ENCODE measurements around the gene FCHSD2.
"Not testable (repeated sequence)": the region's sequence is repeated elsewhere in the genome, so short reads cannot be mapped to it uniquely, and the experiment has no call there.

The FCHSD2 gene

DNA sequence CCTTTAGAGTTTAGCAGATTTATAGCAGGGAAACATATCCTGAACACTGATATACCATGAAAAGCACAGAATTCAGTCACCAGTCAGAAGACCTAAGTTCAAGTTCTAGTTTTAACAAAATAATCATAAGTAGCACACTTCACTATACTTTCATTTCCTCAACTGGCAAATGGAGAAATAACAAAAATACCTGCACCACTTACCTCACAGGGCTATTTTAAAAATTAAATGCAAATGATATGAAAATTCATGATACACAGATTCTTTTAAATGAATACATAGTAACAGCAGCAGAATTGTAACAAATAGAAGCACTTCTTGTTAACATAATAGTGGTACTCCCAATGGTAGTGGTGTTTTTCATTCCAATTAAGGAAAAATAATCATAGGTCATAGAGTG lies 139.0 kb downstream of the FCHSD2 start:
- Histone ChIP-seq H3K4me3 (no peak overlapping the region), H3K27me3 (ENCODE audit: low read depth) (no peaks in the 10 kb centered on the region), H3K4me1 (no peaks in the 10 kb centered on the region), H3K9me3 (no peaks in the 10 kb centered on the region), H3K36me3 (replicated peaks) (no peaks in the 10 kb centered on the region)
- DNase-seq (ENCODE audit: low spot score in 2 of 2) = no peak
- in situ Hi-C loops (cut with MboI; ENCODE audit: low sequenced_read_pairs) = no loop called here

DNA sequence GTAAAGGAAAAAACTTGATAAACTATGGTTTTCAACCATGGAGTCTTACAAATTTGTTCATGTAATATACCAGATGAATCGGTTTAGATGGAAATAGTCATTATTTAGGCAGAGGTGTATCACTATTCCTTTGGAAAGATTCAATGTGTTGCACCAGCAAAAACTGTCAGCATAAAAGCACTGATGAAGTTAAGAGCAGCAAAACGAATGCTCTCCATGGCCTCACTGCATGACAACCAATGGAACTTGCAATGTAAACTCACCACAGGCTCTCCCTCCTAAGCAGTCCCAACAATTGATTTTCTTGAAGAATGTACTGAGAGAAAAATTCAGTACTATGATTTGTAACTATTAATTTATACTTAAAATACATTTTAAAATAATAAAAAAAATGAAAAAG lies 139.9 kb downstream of the FCHSD2 start:
- DNase-seq (ENCODE audit: low spot score in 2 of 2) = no peak
- in situ Hi-C loops (cut with MboI; ENCODE audit: low sequenced_read_pairs) = no loop called here
- Histone ChIP-seq H3K36me3 (replicated peaks) (no peaks in the 10 kb centered on the region), H3K4me1 (no peaks in the 10 kb centered on the region), H3K4me3 (no peak overlapping the region), H3K27me3 (ENCODE audit: low read depth) (no peaks in the 10 kb centered on the region), H3K9me3 (no peaks in the 10 kb centered on the region)

DNA sequence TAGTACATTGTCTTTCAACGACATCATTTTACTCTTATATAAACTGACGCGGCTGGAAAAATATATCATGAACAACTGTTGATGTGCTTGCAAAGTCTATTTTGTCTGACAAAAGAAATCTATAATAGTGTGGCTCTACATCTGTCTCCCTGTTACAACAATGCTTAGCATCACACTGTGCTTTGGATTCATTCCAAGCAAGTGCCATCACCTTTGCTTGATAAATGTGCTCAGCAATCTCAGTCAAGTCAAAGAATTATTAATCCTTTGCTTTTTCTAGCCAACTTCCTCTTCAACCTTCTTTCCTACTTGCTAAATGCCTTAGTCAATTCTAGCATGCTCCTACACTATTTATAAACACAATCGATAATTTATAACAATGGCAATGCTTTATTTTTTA lies 140.5 kb downstream of the FCHSD2 start:
- Histone ChIP-seq H3K36me3 (replicated peaks) (no peaks in the 10 kb centered on the region), H3K4me1 (no peaks in the 10 kb centered on the region), H3K9me3 (no peaks in the 10 kb centered on the region), H3K27me3 (ENCODE audit: low read depth) (no peaks in the 10 kb centered on the region), H3K4me3 (no peak overlapping the region)
- in situ Hi-C loops (cut with MboI; ENCODE audit: low sequenced_read_pairs) = no loop called here
- DNase-seq (ENCODE audit: low spot score in 2 of 2) = peak in 1 of 2 experiments; percentile 29

DNA sequence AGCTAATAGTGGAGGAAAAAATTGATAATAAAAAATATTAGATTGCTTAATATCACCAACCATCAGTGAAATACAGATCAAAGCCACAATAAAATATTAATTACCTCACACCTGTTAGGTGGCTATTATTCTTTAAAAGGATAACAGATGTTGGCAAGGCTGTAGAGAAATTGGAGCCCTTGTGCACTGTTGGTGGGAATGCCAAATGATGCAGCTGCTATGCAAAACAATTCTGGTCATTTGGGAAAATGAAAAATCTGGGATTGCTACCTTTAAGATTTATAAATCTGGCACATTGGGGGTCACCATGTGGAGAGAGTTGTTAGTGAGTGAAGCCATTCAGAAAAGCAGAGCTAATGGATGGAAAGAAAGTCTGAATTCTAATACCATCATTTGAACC lies 143.4 kb downstream of the FCHSD2 start:
- Histone ChIP-seq H3K9me3 (no peaks in the 10 kb centered on the region), H3K4me3 (no peak overlapping the region), H3K4me1 (no peaks in the 10 kb centered on the region), H3K27me3 (ENCODE audit: low read depth) (no peaks in the 10 kb centered on the region), H3K36me3 (replicated peaks) (no peaks in the 10 kb centered on the region)
- in situ Hi-C loops (cut with MboI; ENCODE audit: low sequenced_read_pairs) = no loop called here
- no peak for DNase-seq (ENCODE audit: low spot score in 2 of 2)

DNA sequence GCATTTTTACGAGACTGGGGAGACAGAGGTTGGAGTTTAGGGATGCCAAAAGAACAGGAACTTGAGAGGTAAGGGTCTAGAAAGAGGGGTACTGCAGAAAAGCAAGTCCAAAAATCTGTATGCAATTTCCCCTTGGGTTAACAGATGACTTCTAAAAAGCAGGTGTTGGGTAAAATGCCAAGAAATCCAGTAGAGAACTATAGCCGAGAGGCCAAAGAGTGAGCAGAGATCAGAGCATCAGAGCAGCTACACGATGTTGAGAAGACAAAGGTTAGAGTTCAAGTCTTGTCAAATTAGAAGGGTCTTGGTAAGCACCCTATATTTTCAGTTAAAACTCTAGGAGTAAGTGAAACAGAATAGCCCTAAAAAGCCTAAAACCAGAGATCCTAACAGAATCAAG lies 145.2 kb downstream of the FCHSD2 start:
- Histone ChIP-seq H3K36me3 (replicated peaks) (no peaks in the 10 kb centered on the region), H3K4me1 (no peaks in the 10 kb centered on the region), H3K4me3 (no peak overlapping the region), H3K27me3 (ENCODE audit: low read depth) (no peaks in the 10 kb centered on the region), H3K9me3 (no peaks in the 10 kb centered on the region)
- no peak for DNase-seq (ENCODE audit: low spot score in 2 of 2)
- in situ Hi-C loops (cut with MboI; ENCODE audit: low sequenced_read_pairs) = no loop called here

DNA sequence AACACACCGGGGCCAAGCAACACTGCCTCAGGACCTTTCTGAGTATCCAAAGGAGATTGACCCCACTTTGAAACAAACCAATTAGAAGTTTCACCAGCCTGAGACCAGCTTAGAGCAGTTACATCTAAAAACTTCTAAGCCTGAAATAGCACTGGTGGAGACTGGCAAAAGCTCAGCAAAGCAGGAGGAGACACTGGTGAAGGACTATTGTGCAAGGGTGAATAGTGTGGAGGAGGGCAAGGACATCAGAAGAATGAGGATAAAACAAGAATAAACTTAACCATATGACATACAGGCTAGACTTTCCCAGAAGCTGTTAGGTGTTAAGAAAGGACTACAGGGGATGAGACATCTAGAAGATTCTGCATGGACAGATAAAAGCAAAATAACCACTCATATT lies 152.4 kb downstream of the FCHSD2 start:
- no peaks in the 10 kb centered on the region for H3K9me3 ChIP-seq
- in situ Hi-C loops (cut with MboI; ENCODE audit: low sequenced_read_pairs) = no loop called here
- DNase-seq (ENCODE audit: low spot score in 2 of 2) = no peak
- H3K36me3 ChIP-seq (replicated peaks) = no peaks in the 10 kb centered on the region
- H3K4me1 ChIP-seq = no peaks in the 10 kb centered on the region
- no peak overlapping the region for H3K4me3 ChIP-seq
- no peaks in the 10 kb centered on the region for H3K27me3 ChIP-seq (ENCODE audit: low read depth)

DNA sequence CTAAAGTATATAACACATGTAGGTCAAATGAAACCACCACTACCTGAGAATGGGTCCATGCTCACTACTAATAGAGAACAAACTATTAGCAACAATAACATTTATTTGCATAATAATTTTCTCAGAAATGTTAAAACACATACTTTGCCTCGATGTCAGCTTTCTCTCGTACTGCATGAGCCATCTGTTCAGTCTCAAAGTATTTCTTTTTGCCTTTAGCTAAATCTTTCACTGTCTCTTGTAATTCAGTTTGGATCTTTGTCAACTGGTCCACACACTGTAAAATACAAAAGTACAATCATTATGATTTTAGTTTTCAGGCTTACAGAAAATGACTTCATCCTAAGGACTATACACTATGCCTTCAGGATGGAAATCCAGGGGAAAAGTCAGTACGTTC lies 153.3 kb downstream of the FCHSD2 start:
- no peaks in the 10 kb centered on the region for H3K36me3 ChIP-seq (replicated peaks)
- in situ Hi-C loops (cut with MboI; ENCODE audit: low sequenced_read_pairs) = no loop called here
- no peaks in the 10 kb centered on the region for H3K27me3 ChIP-seq (ENCODE audit: low read depth)
- H3K4me3 ChIP-seq = no peak overlapping the region
- H3K9me3 ChIP-seq = no peaks in the 10 kb centered on the region
- H3K4me1 ChIP-seq = no peaks in the 10 kb centered on the region
- DNase-seq (ENCODE audit: low spot score in 2 of 2) = no peak

DNA sequence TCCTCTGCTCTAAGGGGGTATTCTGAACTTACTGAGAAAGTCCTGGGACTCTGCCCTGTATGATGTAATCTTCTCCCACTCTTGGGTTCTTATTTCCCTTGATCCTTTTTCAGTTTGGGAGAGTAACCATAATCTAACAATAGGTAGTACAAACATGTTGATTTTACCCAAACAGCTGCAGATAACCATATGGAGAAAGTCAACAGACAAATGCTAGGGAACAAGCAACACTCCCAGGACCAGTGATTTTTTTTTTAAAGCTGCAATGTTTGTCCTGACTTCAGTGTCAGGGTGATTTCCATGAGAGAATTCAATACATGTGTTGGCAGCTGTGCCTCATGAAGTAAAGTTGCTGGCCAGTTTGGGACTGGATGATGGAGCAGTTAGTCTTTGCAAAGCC lies 156.5 kb downstream of the FCHSD2 start:
- Histone ChIP-seq H3K4me1 (no peaks in the 10 kb centered on the region), H3K27me3 (ENCODE audit: low read depth) (no peaks in the 10 kb centered on the region), H3K4me3 (no peak overlapping the region), H3K9me3 (no peaks in the 10 kb centered on the region), H3K36me3 (replicated peaks) (no peaks in the 10 kb centered on the region)
- in situ Hi-C loops (cut with MboI; ENCODE audit: low sequenced_read_pairs) = no loop called here
- no peak for DNase-seq (ENCODE audit: low spot score in 2 of 2)

DNA sequence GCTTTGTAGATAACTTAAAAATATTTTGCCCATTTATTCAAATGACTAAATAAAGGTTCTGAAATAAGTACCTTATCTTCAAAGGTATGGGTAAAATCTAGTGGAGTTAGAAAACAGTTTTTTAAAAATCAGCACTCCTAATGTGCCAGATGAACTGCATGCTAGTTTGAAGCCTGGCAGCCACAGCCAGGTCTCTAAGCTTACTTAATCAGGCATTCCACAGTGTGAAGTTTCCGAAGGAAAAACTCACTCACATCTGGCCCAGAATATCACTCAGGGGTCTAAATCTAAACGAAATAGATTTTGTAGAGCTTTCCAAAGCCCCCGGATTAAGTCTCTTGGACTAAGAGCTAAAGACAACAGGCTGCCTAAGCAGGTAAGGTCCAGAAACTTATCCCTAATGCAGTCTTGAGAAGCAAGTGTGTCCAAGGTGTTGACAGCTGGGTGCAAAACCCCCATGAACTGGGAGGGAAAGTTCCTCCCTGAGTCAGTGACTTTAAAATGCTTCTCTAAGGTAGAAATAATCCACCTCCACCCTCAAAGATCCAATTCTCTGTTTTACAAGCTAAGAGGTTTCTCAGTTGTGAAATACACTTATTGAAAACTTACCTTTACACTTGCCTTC lies 157.6 kb downstream of the FCHSD2 start:
- no peaks in the 10 kb centered on the region for H3K4me1 ChIP-seq
- H3K4me3 ChIP-seq = no peak overlapping the region
- H3K27me3 ChIP-seq (ENCODE audit: low read depth) = no peaks in the 10 kb centered on the region
- no peaks in the 10 kb centered on the region for H3K36me3 ChIP-seq (replicated peaks)
- no peak for DNase-seq (ENCODE audit: low spot score in 2 of 2)
- in situ Hi-C loops (cut with MboI; ENCODE audit: low sequenced_read_pairs) = no loop called here
- H3K9me3 ChIP-seq = no peaks in the 10 kb centered on the region

DNA sequence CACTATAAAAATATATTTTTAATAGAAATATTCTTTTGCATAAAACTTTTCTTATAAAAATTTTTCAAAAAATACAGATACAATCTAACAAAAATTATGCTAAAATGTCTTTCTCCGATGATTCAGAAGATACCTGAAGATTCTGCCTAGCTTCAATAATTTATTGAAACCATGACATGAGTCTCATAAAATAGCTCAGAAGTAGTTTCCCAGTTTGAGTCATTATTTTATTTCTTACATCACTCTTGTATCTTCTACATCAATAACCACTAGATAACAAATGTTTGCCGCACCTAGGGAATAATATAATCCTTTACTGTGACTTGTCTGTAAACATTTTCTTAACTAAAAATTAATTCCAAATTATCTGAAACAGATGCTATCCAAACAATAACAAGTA lies 158.6 kb downstream of the FCHSD2 start:
- in situ Hi-C loops (cut with MboI; ENCODE audit: low sequenced_read_pairs) = no loop called here
- Histone ChIP-seq H3K36me3 (replicated peaks) (no peaks in the 10 kb centered on the region), H3K9me3 (no peaks in the 10 kb centered on the region), H3K4me1 (no peaks in the 10 kb centered on the region), H3K27me3 (ENCODE audit: low read depth) (no peaks in the 10 kb centered on the region), H3K4me3 (no peak overlapping the region)
- DNase-seq (ENCODE audit: low spot score in 2 of 2) = no peak

DNA sequence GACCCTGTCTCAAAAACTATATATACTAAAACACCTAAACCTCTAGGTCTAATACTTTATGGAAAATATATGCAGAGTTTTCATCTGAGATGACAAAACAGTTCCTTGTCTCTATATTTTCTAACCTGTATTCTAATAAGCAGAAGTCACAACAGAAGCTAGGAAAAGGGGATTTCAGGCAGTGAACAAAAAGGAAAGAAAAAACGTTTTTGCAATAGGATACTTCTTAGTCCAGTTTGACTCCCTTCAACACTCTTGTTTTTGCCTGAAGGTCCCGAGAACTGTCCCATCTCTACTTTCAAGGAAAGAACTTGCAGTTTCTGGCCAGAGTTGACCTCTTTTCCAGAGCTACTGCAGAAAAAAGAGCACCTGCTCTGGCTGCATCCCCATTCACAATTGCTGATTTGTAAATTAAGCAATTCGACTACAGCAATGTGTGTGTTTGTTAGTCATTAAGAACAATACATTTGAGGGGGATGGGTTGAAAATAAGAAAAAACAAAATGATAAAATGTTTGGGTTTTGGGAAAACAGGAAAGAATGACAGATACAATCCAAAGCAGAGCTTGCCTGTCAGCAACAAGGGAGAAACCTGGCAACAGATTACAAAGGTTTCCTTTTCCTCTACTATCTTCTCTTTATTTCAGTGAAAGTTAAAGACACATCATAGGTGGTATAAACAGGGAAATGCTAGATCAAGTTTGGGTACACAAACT lies 160.0 kb downstream of the FCHSD2 start:
- H3K36me3 ChIP-seq (replicated peaks) = no peaks in the 10 kb centered on the region
- no peak for DNase-seq (ENCODE audit: low spot score in 2 of 2)
- in situ Hi-C loops (cut with MboI; ENCODE audit: low sequenced_read_pairs) = no loop called here
- H3K27me3 ChIP-seq (ENCODE audit: low read depth) = no peaks in the 10 kb centered on the region
- no peaks in the 10 kb centered on the region for H3K9me3 ChIP-seq
- H3K4me1 ChIP-seq = no peaks in the 10 kb centered on the region
- no peak overlapping the region for H3K4me3 ChIP-seq

DNA sequence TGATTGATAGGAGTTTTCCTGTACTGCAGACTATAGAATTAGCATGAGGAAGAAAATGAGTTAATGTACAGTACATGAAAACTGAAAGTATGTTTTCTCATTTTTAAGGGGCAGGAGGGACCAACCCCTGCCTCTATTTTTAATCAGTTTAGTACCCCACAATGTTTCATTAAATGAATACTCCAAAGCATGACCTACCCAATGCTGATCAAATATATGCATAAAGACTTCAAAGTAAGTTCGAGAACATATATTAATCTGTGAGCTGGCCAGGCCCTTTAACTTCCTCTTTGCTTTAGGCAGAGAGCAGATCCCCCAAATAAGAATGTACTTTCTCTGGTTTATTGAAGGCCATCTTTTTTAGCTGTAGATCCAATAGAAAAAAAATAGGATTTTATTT lies 161.0 kb downstream of the FCHSD2 start:
- in situ Hi-C loops (cut with MboI; ENCODE audit: low sequenced_read_pairs) = no loop called here
- Histone ChIP-seq H3K36me3 (replicated peaks) (no peaks in the 10 kb centered on the region), H3K27me3 (ENCODE audit: low read depth) (no peaks in the 10 kb centered on the region), H3K4me1 (no peaks in the 10 kb centered on the region), H3K4me3 (no peak overlapping the region), H3K9me3 (0 out of 2 replicates have a peak, but pooled peaks cover 2% of the 10 kb centered on the region)
- DNase-seq (ENCODE audit: low spot score in 2 of 2) = no peak

DNA sequence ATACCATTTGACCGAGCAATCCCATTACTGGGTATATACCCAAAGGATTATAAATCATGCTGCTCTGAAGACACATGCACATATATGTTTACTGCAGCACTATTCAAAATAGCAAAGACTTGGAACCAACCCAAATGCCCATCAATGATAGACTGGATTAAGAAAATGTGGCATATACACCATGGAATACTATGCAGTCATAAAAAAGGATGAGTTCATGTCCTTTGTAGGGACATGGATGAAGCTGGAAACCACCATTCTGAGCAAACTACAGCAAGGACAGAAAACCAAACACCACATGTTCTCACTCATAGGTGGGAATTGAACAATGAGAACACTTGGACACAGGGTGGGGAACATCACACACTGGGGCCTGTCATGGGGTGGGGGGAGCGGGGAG lies 164.3 kb downstream of the FCHSD2 start:
- H3K4me1 ChIP-seq; H3K4me3 ChIP-seq; in situ Hi-C loops (cut with MboI; ENCODE audit: low sequenced_read_pairs); H3K27me3 ChIP-seq (ENCODE audit: low read depth); H3K36me3 ChIP-seq (replicated peaks); DNase-seq (ENCODE audit: low spot score in 2 of 2); H3K9me3 ChIP-seq: not testable (repeated sequence)

DNA sequence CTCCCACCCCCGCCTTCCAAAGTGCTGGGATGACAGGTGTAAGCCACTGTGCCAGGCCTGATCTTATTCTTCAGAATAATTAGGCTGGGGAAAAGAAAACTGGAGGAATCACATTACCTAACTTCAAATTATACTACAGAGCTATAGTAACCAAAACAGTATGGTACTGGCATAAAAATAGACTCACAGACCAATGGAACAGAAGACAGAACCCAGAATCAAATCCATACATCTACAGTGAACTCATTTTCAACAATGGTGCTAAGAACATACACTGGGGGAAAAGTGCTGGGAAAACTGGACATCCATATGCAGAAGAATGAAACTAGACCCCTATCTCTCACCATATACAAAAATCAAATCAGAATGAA lies 165.6 kb downstream of the FCHSD2 start:
- H3K4me1 ChIP-seq; DNase-seq (ENCODE audit: low spot score in 2 of 2); H3K4me3 ChIP-seq; in situ Hi-C loops (cut with MboI; ENCODE audit: low sequenced_read_pairs); H3K9me3 ChIP-seq; H3K36me3 ChIP-seq (replicated peaks); H3K27me3 ChIP-seq (ENCODE audit: low read depth): not testable (repeated sequence)

Measured in HAP-1 (cell line).